Endodermal cell (in vitro differentiated cells): ENCODE results near the gene KREMEN1. TPM values are rescaled to one million over a fixed set of nuclear protein-coding genes. Genes with fewer than 3 reads are reported as not detected.
"Not testable (repeated sequence)": the region's sequence is repeated elsewhere in the genome, so short reads cannot be mapped to it uniquely, and the experiment has no call there.

Experiments
- DNase-seq: peaks from one replicate; pipeline ENCODE4 v3.0.0-alpha.2; 2017
- H3K27ac ChIP-seq: 2 replicates; pipeline ENCODE4 v1.5.1; 2013; ENCODE audit warnings: mild to moderate bottlenecking, low read depth, low read length, moderate library complexity
- H3K27me3 ChIP-seq: 2 replicates; pipeline ENCODE4 v1.6.1; 2013; ENCODE audit warnings: mild to moderate bottlenecking, low read length, moderate library complexity; ENCODE audit not compliant: insufficient read depth, control insufficient read depth, poor library complexity, severe bottlenecking
- H3K36me3 ChIP-seq: 2 replicates; pipeline ENCODE4 v1.7.0; 2013; ENCODE audit warnings: mild to moderate bottlenecking, low read length, moderate library complexity; ENCODE audit not compliant: control insufficient read depth, insufficient read depth
- H3K4me1 ChIP-seq: one replicate; pipeline ENCODE4 v1.7.0; 2013; ENCODE audit warnings: low read length; ENCODE audit not compliant: control insufficient read depth, insufficient read depth
- H3K4me3 ChIP-seq: 2 replicates; pipeline ENCODE4 v1.5.1; 2013; ENCODE audit warnings: mild to moderate bottlenecking, low read length, moderate library complexity
- H3K9ac ChIP-seq: 2 replicates; pipeline ENCODE4 v1.6.1; 2013; ENCODE audit warnings: mild to moderate bottlenecking, low read length, moderate library complexity; ENCODE audit not compliant: poor library complexity, severe bottlenecking; ENCODE audit errors: extremely low read depth
- H3K9me3 ChIP-seq: 2 replicates; pipeline ENCODE4 v1.6.1; 2013; ENCODE audit warnings: mild to moderate bottlenecking, low read length, moderate library complexity; ENCODE audit not compliant: control insufficient read depth
- H3K27ac Mint-ChIP-seq: 2 replicates; pipeline ENCODE4 v1.8.0; 2020; ENCODE audit warnings: mixed read lengths
- H3K27me3 Mint-ChIP-seq: 2 replicates; pipeline ENCODE4 v1.8.0; 2021; ENCODE audit warnings: mild to moderate bottlenecking, mixed read lengths; ENCODE audit not compliant: insufficient read depth
- H3K36me3 Mint-ChIP-seq: 2 replicates; pipeline ENCODE4 v1.8.0; 2020; ENCODE audit warnings: low read depth, mixed read lengths
- H3K4me1 Mint-ChIP-seq: 2 replicates; pipeline ENCODE4 v1.8.0; 2020; ENCODE audit warnings: mixed read lengths
- H3K4me3 Mint-ChIP-seq: 2 replicates; pipeline ENCODE4 v1.8.0; 2020; ENCODE audit warnings: mild to moderate bottlenecking, moderate library complexity, mixed read lengths
- H3K9me3 Mint-ChIP-seq: 2 replicates; pipeline ENCODE4 v1.8.0; 2020; ENCODE audit warnings: mild to moderate bottlenecking, mixed read lengths
- WGBS, 2 experiments: methylation state at CpG; one replicate each; pipeline versions ENCODE4 v1.1.5 to v1.1.7; 2013; ENCODE audit warnings: missing lambda C conversion rate in 2 of 2, mixed read lengths in 1 of 2; ENCODE audit not compliant: insufficient coverage in 1 of 2, insufficient read length in 1 of 2; 5-methylcytosine and 5-hydroxymethylcytosine counted together
- total RNA-seq, 2 donors: library from RNA; stranded (reverse); fragmentation: NEBNext Ultra II Directional in 1 of 2; extraction: Animal tissue kit (Norgen Biotek cat#: 25700) in 1 of 2; gene quantifications; 2 replicates in 1 of 2; 3 replicates in 1 of 2; pipeline ENCODE4 v1.2.1, GENCODE V29; 2021
- TF ChIP-seq, protein P1 (sequence below): fragments of 200-600 bp; sonication (generic); conservative IDR thresholded peaks from 2 replicates; pipeline ENCODE4 v1.5.0; 2021; ENCODE audit warnings: antibody characterized with exemption, mild to moderate bottlenecking

Gene KREMEN1
- total RNA-seq, 2 donors from 2014 or later = 6.2 to 7.5 TPM

DNA sequence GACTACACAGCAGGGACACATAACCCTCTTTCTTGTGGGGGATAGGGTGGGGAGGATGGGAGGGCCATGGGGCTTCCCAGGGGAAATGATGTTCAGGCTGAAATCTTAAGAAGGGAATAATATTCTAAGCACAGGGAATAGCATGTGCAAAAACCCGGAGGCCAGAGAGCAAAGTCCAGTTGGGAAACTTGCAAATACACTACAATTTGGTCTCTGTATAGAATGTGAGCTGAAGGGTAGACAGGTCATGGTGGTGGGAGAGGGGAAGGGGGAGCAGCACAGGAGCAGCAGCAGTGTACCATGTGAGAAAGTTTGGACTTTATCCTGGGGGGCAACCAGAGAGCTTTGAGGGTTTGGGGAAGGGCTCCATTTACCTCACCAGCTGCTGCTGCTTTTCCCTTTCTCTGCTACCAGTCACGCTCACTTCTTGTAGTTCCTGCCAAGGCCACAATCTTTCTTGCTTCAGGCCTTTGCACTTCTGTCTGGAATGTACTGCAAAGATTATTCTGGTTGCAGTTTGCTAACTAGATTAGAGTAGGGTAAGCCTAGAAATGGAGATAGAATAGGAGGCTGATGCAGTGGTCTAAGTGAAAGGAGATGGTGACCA is 43.0 kb downstream of the KREMEN1 start:
- TF ChIP-seq, protein P1, sequence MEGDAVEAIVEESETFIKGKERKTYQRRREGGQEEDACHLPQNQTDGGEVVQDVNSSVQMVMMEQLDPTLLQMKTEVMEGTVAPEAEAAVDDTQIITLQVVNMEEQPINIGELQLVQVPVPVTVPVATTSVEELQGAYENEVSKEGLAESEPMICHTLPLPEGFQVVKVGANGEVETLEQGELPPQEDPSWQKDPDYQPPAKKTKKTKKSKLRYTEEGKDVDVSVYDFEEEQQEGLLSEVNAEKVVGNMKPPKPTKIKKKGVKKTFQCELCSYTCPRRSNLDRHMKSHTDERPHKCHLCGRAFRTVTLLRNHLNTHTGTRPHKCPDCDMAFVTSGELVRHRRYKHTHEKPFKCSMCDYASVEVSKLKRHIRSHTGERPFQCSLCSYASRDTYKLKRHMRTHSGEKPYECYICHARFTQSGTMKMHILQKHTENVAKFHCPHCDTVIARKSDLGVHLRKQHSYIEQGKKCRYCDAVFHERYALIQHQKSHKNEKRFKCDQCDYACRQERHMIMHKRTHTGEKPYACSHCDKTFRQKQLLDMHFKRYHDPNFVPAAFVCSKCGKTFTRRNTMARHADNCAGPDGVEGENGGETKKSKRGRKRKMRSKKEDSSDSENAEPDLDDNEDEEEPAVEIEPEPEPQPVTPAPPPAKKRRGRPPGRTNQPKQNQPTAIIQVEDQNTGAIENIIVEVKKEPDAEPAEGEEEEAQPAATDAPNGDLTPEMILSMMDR = no peak
- Mint-ChIP-seq H3K27ac (no peak overlapping the region), H3K4me1 (no peaks in the 10 kb centered on the region), H3K27me3 (peaks cover 8% of the 10 kb centered on the region), H3K4me3 (no peak overlapping the region), H3K36me3 (peaks cover 10% of the 10 kb centered on the region), H3K9me3 (peaks cover 18% of the 10 kb centered on the region)
- 88 to 89% methylated on average over 2 of the region's 2 CpGs for WGBS, 2 experiments
- Histone ChIP-seq H3K4me1 (no peaks in the 10 kb centered on the region), H3K27me3 (no peaks in the 10 kb centered on the region), H3K4me3 (no peak overlapping the region), H3K36me3 (no peaks in the 10 kb centered on the region), H3K9me3 (peaks cover 4% of the 10 kb centered on the region), H3K27ac (no peak overlapping the region), H3K9ac (no peak overlapping the region)
- DNase-seq = no peak

DNA sequence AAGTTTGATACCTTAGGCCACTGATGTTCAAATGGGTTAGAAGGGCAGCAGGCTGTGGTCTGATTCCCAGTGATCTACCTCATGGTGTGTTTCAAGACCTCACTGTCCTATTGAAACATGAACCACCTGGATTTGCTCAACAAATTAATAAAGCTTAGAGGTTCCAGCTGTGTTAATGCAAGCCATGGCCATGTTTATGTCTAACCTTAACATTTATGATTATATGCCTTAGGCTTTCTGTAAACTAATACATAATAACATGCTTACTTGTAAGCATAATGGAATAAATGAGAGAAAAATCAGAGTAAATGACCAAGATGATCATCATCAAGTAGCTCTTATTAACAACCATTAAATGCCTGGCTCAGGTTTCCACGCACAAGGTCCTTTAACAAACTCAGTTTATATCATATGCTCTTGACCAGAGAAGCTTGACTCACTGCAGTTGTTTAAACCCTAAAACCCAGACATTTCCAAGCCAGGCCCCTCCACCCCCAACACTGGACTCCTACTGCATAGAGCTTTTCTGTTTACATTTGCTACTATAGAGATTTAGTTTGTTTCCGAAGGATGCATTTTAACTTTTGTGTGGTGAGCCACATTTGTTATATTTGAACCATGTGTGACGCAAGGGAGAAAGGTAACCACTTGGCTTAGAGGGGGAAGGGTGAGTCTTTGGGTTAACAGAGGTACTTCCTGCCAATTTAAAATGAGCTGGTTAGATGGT is 43.7 kb downstream of the KREMEN1 start:
- WGBS, 2 experiments = 95 to 100% methylated on average over 1 to 3 of the region's 3 CpGs
- no peak overlapping the region for H3K9ac ChIP-seq
- no peak overlapping the region for H3K27ac Mint-ChIP-seq
- TF ChIP-seq, protein P1 = no peak
- H3K36me3 Mint-ChIP-seq = peaks cover 10% of the 10 kb centered on the region
- H3K27ac ChIP-seq = no peak overlapping the region
- no peaks in the 10 kb centered on the region for H3K36me3 ChIP-seq
- H3K27me3 ChIP-seq = no peaks in the 10 kb centered on the region
- H3K9me3 Mint-ChIP-seq = peaks cover 18% of the 10 kb centered on the region
- H3K4me3 ChIP-seq = no peak overlapping the region
- H3K27me3 Mint-ChIP-seq = peaks cover 8% of the 10 kb centered on the region
- H3K4me1 ChIP-seq = no peaks in the 10 kb centered on the region
- peaks cover 4% of the 10 kb centered on the region for H3K9me3 ChIP-seq
- DNase-seq = no peak
- H3K4me3 Mint-ChIP-seq = no peak overlapping the region
- no peaks in the 10 kb centered on the region for H3K4me1 Mint-ChIP-seq

DNA sequence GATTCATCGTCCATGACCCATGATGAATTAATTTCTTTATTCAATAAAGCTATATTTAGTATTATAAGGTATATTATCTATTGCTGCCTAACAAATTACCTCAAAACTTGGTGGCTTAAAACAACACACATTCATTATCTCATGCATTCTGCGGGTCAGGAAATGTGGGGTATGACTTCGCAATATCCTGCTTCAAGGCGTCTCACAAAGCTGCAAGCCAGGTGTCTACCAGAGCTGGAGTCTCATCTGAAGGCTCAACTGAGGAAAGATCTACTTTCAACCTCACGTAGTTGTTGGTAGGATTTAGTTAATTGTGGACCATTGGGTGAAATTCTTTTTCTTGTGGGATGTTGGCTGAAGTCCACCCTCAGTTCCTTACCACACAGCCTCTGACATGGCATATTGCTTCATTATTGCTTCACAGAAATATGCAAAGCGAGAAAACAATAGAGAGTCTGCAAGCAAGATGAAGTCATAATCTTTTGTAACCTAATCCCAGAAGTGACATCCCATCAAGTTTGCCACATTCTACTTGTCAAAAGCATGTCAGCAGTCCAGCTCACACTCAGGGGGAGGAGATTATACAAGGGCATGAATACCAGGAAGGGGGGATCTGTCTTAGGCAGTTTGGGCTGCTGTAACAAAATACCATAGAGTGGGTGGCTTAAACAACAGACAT is 45.1 kb downstream of the KREMEN1 start:
- Mint-ChIP-seq H3K9me3 (peaks cover 18% of the 10 kb centered on the region), H3K36me3 (peaks cover 16% of the 10 kb centered on the region), H3K4me3 (no peak overlapping the region), H3K27ac (no peak overlapping the region), H3K4me1 (no peaks in the 10 kb centered on the region), H3K27me3 (peaks cover 8% of the 10 kb centered on the region)
- Histone ChIP-seq H3K4me1 (no peaks in the 10 kb centered on the region), H3K9ac (no peak overlapping the region), H3K27me3 (no peaks in the 10 kb centered on the region), H3K9me3 (peaks cover 4% of the 10 kb centered on the region), H3K4me3 (no peak overlapping the region), H3K27ac (no peak overlapping the region), H3K36me3 (no peaks in the 10 kb centered on the region)
- 93 to 96% methylated on average over 4 to 5 of the region's 6 CpGs for WGBS, 2 experiments
- TF ChIP-seq, protein P1 = no peak
- DNase-seq = no peak

DNA sequence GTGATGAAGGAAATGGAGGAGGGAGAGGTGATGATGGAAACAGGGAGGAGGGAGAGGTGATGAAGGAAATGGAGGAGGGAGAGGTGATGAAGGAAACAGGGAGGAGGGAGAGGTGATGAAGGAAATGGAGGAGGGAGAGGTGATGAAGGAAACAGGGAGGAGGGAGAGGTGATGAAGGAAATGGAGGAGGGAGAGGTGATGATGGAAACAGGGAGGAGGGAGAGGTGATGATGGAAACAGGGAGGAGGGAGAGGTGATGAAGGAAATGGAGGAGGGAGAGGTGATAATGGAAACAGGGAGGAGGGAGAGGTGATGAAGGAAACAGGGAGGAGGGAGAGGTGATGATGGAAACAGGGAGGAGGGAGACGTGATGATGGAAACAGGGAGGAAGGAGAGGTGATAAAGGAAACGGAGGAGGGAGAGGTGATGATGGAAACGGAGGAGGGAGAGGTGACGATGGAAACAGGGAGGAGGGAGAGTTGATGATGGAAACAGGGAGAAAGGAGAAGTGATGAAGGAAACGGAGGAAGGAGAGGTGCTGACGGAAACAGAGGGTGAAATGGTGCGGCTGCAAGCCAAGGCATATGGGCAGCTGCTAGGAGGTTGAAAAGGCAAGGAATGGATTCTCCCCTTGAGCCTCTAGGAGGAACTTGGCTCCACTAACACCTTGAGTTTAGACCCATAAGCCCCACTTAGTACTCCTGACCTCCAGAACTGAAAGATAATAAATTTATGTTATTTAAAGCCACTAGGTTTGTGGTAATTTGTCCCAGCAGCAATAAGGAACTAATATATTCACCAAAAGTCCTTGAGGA is 47.5 kb downstream of the KREMEN1 start:
- 81 to 85% methylated on average over 5 to 6 of the region's 7 CpGs for WGBS, 2 experiments
- H3K36me3 ChIP-seq, DNase-seq, H3K27me3 ChIP-seq, H3K9ac ChIP-seq, H3K9me3 ChIP-seq, H3K4me1 ChIP-seq, H3K4me3 ChIP-seq, H3K27me3 Mint-ChIP-seq, H3K27ac ChIP-seq, H3K4me1 Mint-ChIP-seq, H3K27ac Mint-ChIP-seq, H3K4me3 Mint-ChIP-seq: not testable (repeated sequence)
- Mint-ChIP-seq H3K9me3 (peaks cover 18% of the 10 kb centered on the region), H3K36me3 (peaks cover 19% of the 10 kb centered on the region)
